ENCODE measurements around the gene ATG13. TPM values are rescaled to one million over a fixed set of nuclear protein-coding genes. Genes with fewer than 3 reads are reported as not detected.

ATG13 gene
- total and polyA plus RNA-seq, 2 of the 4 experiments (the other 2 are of a cell fraction): 43.0 to 49.7 TPM

GRCh38 chr11:46615756-46616155 lies 1.6 kb upstream of the ATG13 start:
- ATAC-seq (ENCODE audit: low read depth) (no peak), DNase-seq (peak; percentile 54)
- peaks cover 6% of the 10 kb centered on the region; the same call in 1 of the 2 replicates for H3K9me1 ChIP-seq (ENCODE audit: insufficient read depth, low read length)
- H3K14ac ChIP-seq (replicated peaks; ENCODE audit: low read depth, low read length): no peak overlapping the region
- TF ChIP-seq NFE2L2 (IDR thresholded peaks at IDR 0.05; ENCODE audit: low read depth, low read length): no peak
- TF ChIP-seq MXI1 (IDR thresholded peaks at IDR 0.05; ENCODE audit: borderline replicate concordance, low read depth, low read length): no peak
- TF ChIP-seq POLR2A (IDR thresholded peaks at IDR 0.05; ENCODE audit: low read depth, low read length): no peak
- no peak for TF ChIP-seq CEBPB (IDR thresholded peaks at IDR 0.05; ENCODE audit: low read depth, low read length)
- H3K27me3 ChIP-seq (ENCODE audit: control insufficient read depth, insufficient read depth, low read length): no peaks in the 10 kb centered on the region
- no peak overlapping the region for H3K4me3 ChIP-seq (ENCODE audit: insufficient read depth, low read depth, low read length)
- no peaks in the 10 kb centered on the region for H3K9me3 ChIP-seq (ENCODE audit: control insufficient read depth, insufficient read depth, low read length)
- 73% methylated on average over 5 of the region's 7 CpGs; no CpG with 5 or more reads in 1 of the 2 experiments for WGBS, 2 experiments (ENCODE audit: extremely low coverage in 2 of 2, insufficient read length in 1 of 2)
- dilution Hi-C loops (cut with HindIII; ENCODE audit: low sequenced_read_pairs, unreplicated experiment): no loop called here
- H2AFZ ChIP-seq (replicated peaks; ENCODE audit: low read length, poor library complexity): no peak overlapping the region
- POLR2A ChIA-PET (ENCODE audit: unreplicated experiment): no interaction called here
- no peak overlapping the region for H2BK120ac ChIP-seq (ENCODE audit: low read depth, low read length)
- no peak overlapping the region for H4K5ac ChIP-seq (ENCODE audit: low read depth, low read length)
- H3K56ac ChIP-seq (ENCODE audit: extremely low read depth, insufficient read depth, low read length): no peak overlapping the region
- peaks cover 5% of the 10 kb centered on the region; the same call in 1 of the 2 replicates for H3K4me1 ChIP-seq (ENCODE audit: control insufficient read depth, insufficient read depth, low read length)
- intact Hi-C loops (cut with micrococcal nuclease): no loop called here
- no TSS peak for BruUV-seq (replicated peaks)
- H4K8ac ChIP-seq (ENCODE audit: low read depth in 2 of 2, low read length in 2 of 2): peak overlapping the region; percentile 4 to 95; a peak in 1 of 4 replicates
- no peak overlapping the region for H2BK5ac ChIP-seq (ENCODE audit: low read depth, low read length, poor library complexity, severe bottlenecking)
- no peak overlapping the region for H3K18ac ChIP-seq (ENCODE audit: low read depth, low read length)
- H3K23ac ChIP-seq (ENCODE audit: low read depth, low read length): no peak overlapping the region
- H2AK5ac ChIP-seq (ENCODE audit: low read depth, low read length): no peak overlapping the region
- no peak overlapping the region for H3K27ac ChIP-seq (ENCODE audit: insufficient read depth, low read length)
- H2BK20ac ChIP-seq (ENCODE audit: low read depth, low read length): no peak overlapping the region
- peaks cover 1% of the 10 kb centered on the region; the same call in 1 of the 2 replicates for H3K36me3 ChIP-seq (ENCODE audit: control insufficient read depth, insufficient read depth, low read length)
- peaks cover 16 to 48% of the 10 kb centered on the region in 2 experiments for H3K79me1 ChIP-seq (ENCODE audit: low read depth in 1 of 2, low read length in 2 of 2)
- H3K4ac ChIP-seq (ENCODE audit: low read depth, low read length): no peak overlapping the region; the same call in 1 of the 2 replicates
- no peak overlapping the region for H2BK15ac ChIP-seq (ENCODE audit: low read depth, low read length)
- no peak overlapping the region for H4K91ac ChIP-seq (ENCODE audit: insufficient read depth, low read depth, low read length)
- no peak overlapping the region for H3K4me2 ChIP-seq (ENCODE audit: low read depth, low read length)
- in situ Hi-C loops (cut with MboI; ENCODE audit: low sequenced_read_pairs): no loop called here
- no peak overlapping the region for H3K9ac ChIP-seq (ENCODE audit: low read depth, low read length)
- no peaks in the 10 kb centered on the region for H4K20me1 ChIP-seq (ENCODE audit: insufficient read depth, low read length)
- CTCF ChIA-PET: interaction anchor here (0.6 kb wide), 1 partner anchor 48 kb away, joined by 3 read pairs; no protein-coding TSS in a partner anchor
- H2AK9ac ChIP-seq (replicated peaks; ENCODE audit: low read depth, low read length, poor library complexity): peak overlapping the region; percentile 31

Measured in IMR-90 (cell line).